ENCODE results near the gene KDM4B. TPM values are rescaled to one million over a fixed set of nuclear protein-coding genes. Genes with fewer than 3 reads are reported as not detected.

KDM4B gene
- total RNA-seq, 2 donors from 2014 or later = 31.3 to 37.1 TPM

DNA sequence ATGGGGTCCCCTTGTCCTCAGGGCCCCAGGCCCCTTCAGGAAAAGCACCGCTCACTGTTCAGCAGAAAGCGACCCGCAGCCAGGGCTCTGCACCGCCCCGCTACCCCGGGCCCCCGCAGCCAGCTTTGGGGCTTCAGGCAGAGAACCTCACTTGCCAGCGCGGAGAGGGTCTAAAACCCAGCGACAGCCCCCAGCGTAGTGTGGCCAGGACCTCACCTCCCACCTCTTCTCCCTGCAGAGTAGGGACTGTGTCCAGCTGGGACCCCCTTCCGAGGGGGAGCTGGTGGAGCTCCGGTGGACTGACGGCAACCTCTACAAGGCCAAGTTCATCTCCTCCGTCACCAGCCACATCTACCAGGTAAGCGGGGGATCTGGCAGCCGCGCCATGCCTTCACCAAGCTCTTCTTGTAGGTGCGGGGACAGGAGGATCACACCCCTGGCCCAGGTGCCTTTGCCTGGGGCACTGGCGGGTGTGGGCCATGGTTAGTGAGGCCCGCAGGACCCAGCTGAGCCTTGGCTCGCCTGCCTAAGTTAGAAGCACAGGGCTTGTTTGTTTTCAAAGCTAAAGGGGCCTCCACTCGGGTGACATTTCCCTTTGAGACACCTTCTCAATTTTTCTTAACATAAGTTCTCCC lies 175.7 kb downstream of the KDM4B start:
- DNase-seq = no peak
- no peaks in the 10 kb centered on the region for H3K9me3 Mint-ChIP-seq
- peaks cover 10% of the 10 kb centered on the region for H3K4me1 Mint-ChIP-seq (ENCODE audit: low read depth)
- no peak for ATAC-seq (replicated peaks in 1 of 2)
- no peak overlapping the region for H3K27ac Mint-ChIP-seq
- H3K27me3 Mint-ChIP-seq (ENCODE audit: low read depth) = no peaks in the 10 kb centered on the region
- no peak overlapping the region for H3K4me3 Mint-ChIP-seq
- peaks cover 0 to 2% of the 10 kb centered on the region in 2 donors for H3K36me3 Mint-ChIP-seq (ENCODE audit: insufficient read depth in 2 of 2)

DNA sequence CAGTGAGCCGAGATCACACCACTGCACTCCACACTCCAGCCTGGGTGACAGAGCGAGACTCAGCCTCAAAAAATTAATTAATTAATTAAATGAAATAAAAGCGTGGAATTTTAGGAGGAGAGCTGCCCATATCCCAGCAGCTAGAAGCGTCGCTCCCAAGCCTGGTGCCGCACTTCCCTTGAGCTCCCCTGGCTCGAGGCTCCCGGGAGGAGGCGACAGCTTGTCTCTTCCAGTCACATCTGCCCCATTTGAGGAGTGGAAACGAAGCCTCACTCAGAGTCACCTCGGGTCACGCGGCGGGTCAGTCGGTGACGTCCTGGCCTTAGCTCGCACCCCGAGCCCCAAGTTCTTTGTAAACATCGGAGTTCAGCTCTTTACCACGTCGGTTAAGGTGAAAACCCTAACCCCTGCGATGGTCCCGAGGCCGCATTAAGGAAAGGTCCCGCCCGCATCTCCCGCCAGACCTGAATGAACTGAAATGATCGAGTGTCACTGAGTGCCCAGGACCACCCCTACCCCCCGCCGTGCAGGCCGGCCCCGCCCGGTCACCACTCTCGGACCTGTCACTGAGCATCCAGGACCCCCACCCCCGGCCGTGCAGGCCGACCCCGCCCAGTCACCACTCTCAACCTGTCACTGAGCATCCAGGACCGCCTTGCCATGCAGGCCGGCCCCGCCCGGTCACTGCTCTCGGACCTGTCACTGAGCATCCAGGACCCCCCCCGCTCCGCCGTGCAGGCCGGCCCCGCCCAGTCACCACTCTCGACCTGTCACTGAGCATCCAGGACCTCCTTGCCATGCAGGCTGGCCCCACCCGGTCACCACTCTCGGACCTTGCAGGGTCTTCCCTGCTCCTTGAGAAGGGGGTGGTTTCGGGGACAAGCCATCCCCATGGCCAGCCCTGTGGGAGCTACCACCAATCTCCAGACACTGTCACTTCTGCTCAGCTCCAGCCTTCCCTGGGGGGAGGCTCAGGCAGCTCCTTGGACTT lies 176.9 kb downstream of the KDM4B start:
- H3K4me1 Mint-ChIP-seq (ENCODE audit: low read depth) = peaks cover 8% of the 10 kb centered on the region
- DNase-seq = no peak
- no peaks in the 10 kb centered on the region for H3K27me3 Mint-ChIP-seq (ENCODE audit: low read depth)

DNA sequence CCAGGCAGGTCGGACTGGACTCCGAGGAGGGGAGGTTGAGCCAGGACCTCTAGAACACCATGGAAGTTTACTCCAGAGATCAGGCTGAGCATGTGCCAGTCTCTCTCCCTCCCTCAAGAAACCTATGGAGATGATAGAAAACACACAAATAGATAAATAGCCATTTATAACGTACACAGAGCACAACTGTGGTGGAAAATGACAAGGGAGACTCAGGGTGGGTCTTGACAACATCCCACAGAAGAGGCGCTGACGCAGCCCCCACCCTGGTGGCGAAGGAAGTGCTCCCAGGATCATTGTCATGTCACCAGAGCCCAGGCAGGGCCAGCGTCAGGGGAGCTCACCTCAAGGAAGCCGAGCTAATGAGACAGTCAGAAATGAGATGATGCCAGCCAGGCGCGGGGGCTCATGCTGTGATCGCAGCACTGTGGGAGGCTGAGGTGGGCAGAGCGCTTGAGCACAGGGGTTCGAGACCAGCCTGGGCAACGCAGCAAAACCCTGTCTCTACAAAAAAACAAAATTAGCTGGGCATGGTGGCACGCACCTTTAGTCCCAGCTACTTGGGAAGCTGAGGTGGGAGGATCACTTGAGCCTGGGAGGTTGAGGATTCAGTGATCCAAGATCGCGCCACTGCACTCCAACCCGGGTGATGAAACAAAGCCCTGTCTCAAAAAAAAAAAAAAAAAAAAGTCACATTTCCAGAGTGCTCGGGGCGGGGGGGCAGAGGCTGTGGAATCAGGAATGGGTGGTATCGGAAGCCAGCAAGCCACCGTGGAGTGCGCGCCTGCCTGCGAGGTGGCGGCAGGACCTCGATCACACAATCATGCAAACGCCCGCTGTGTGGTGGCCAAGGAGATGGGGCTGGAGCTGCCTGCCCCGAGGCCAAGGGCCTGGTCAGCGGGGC lies 178.4 kb downstream of the KDM4B start:
- Mint-ChIP-seq H3K4me1 (ENCODE audit: low read depth) (peaks cover 8% of the 10 kb centered on the region), H3K36me3 (ENCODE audit: insufficient read depth in 2 of 2) (peaks cover 0 to 2% of the 10 kb centered on the region in 2 donors), H3K9me3 (no peaks in the 10 kb centered on the region), H3K27ac (no peak overlapping the region), H3K4me3 (no peak overlapping the region), H3K27me3 (ENCODE audit: low read depth) (no peaks in the 10 kb centered on the region)
- ATAC-seq (replicated peaks in 1 of 2) (no peak), DNase-seq (no peak)

More for the DNA sequence above, 176.9 kb downstream of the KDM4B start:
- no peak for ATAC-seq (replicated peaks in 1 of 2)
- Mint-ChIP-seq H3K9me3 (no peaks in the 10 kb centered on the region), H3K4me3 (no peak overlapping the region), H3K36me3 (ENCODE audit: insufficient read depth in 2 of 2) (peaks cover 0 to 2% of the 10 kb centered on the region in 2 donors), H3K27ac (no peak overlapping the region)

DNA sequence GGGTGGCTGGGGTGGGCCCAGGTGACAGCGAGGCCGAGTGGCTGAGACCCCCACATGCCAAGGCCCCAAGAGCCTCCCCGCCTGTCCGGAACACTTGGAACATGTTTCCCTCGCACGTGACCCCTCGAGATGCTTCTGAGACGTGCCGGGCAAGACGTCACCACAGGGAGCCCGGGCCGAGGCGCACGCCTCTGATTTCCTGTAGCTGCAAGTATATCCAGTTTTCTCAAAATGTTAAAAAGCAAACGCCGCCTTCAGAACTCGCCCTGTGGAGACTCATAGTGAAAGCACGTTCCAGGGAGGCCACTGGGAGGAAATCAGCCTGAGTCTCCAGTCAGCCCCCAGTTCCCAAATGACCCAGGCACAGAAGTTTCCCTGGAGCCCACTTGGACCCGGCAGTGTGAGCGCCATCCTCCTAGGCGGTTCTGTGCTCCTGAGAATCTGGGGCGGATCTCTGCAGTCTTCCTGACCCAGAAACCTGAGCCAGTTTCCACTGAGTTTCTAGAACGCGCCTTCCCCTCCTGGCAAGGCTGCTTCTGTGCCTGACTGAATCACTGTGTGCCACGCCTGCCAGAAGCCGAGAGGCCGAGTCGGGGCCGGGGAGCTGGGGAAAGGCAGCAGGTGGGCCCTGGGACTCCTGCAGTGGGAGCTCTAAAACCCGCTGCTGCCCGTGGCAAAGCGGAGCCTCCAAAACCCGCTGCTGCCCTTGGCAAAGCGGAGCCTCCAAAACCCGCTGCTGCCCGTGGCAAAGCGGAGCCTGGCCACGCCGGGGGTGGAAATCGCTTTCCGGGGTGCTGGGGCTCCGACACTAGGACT lies 179.3 kb downstream of the KDM4B start:
- peaks cover 2% of the 10 kb centered on the region for H3K4me1 Mint-ChIP-seq (ENCODE audit: low read depth)
- no peak overlapping the region for H3K27ac Mint-ChIP-seq
- H3K9me3 Mint-ChIP-seq = no peaks in the 10 kb centered on the region
- H3K4me3 Mint-ChIP-seq = no peak overlapping the region
- H3K27me3 Mint-ChIP-seq (ENCODE audit: low read depth) = no peaks in the 10 kb centered on the region
- ATAC-seq (replicated peaks in 1 of 2) (no peak), DNase-seq (no peak)
- H3K36me3 Mint-ChIP-seq (ENCODE audit: insufficient read depth in 2 of 2) = peaks cover 0 to 2% of the 10 kb centered on the region in 2 donors

DNA sequence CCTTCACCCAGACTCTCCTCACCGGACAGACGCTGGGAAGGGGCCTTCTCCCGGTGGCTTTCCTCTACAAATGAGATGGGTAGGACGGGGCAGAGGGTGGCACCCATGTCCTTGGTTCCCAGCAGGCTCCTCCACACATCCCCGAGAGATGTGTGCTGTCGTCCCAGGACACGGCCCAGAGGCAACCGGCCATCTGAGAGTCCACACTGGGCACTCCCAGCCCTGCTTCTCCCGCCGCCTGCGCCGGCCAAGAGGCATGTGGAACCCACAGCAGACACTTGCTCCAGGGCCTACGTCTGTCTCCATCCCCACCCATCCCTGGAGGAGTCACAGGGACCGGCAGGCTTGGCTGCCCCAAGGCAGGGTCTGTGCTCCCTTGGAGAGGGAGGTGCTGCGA lies 179.9 kb downstream of the KDM4B start:
- Mint-ChIP-seq H3K27me3 (ENCODE audit: low read depth) (no peaks in the 10 kb centered on the region), H3K36me3 (ENCODE audit: insufficient read depth in 2 of 2) (peaks cover 0 to 2% of the 10 kb centered on the region in 2 donors), H3K4me3 (no peak overlapping the region), H3K27ac (no peak overlapping the region), H3K9me3 (no peaks in the 10 kb centered on the region), H3K4me1 (ENCODE audit: low read depth) (no peaks in the 10 kb centered on the region)
- DNase-seq = no peak
- no peak for ATAC-seq (replicated peaks in 1 of 2)

DNA sequence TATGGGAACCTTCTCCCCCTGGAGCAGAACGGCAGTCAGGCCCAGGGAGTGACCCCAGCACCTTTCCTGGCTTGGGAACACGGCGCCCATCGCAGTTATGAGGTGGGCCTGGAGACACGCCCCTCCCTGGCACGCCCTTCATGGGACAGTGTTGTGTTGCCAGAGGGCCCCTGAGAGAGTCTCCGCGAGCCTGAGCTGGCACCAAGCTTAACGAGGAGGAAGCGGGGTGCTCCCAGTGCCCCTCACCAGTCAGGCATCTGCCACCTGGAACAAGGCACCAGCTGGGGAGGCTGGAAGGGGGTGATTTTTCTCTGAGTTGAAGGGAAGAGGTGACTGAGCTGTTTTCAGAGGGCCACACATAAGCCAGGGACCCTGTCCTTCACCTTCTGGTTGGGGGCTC lies 180.6 kb downstream of the KDM4B start:
- H3K36me3 Mint-ChIP-seq (ENCODE audit: insufficient read depth in 2 of 2) = peaks cover 0 to 4% of the 10 kb centered on the region in 2 donors
- H3K9me3 Mint-ChIP-seq = no peaks in the 10 kb centered on the region
- DNase-seq = no peak
- H3K27me3 Mint-ChIP-seq (ENCODE audit: low read depth) = no peaks in the 10 kb centered on the region
- no peaks in the 10 kb centered on the region for H3K4me1 Mint-ChIP-seq (ENCODE audit: low read depth)
- H3K27ac Mint-ChIP-seq = no peak overlapping the region
- ATAC-seq (replicated peaks in 1 of 2) = no peak
- no peak overlapping the region for H3K4me3 Mint-ChIP-seq

DNA sequence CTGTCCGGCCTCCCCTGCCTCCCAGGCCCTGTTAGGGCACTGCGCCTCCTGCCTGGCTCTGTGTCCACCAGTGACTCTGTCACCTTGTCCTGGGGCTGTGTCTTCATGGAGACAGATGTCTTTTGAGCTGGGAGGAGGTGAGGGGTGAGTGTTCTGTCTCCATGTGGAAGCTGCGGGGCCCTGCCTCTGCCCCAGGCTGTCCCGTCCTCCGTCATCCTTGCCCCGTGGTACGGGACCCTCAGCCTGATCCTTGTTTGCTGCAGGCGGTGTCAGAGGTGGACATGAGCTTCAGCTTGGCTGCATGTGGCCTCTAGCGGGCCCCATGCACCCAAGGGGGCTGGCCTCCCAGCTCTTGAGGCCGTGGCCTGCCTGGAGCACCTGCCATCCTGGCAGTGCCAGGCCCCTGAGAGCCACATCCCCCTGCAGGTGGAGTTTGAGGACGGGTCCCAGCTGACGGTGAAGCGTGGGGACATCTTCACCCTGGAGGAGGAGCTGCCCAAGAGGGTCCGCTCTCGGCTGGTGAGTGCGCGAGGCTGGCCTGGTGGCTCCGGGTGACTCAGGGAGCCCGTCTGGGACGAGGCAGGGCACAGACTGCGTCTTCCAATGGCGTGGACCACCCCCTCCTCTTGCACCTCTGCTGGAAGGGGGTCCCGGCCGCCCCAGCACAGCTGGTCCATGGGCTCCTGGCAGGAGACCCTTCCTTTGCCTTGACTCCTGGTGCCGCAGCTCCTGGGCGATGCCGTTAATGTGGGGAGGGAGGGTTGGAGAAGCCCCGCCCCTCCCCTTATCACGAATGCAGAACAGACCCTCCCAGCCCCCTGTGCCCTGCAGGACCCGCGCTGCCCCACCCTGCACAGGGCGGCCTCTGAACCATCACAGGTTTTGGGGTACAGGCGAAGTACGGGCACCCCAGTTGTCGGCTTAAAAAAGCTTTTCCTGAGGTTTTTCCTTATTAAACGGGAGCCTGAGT lies 181.3 kb downstream of the KDM4B start:
- ATAC-seq (replicated peaks in 1 of 2) = no peak
- Mint-ChIP-seq H3K4me3 (no peak overlapping the region), H3K27me3 (ENCODE audit: low read depth) (no peaks in the 10 kb centered on the region), H3K27ac (no peak overlapping the region), H3K36me3 (ENCODE audit: insufficient read depth in 2 of 2) (peaks cover 0 to 4% of the 10 kb centered on the region in 2 donors), H3K9me3 (no peaks in the 10 kb centered on the region), H3K4me1 (ENCODE audit: low read depth) (no peaks in the 10 kb centered on the region)
- no peak for DNase-seq

DNA sequence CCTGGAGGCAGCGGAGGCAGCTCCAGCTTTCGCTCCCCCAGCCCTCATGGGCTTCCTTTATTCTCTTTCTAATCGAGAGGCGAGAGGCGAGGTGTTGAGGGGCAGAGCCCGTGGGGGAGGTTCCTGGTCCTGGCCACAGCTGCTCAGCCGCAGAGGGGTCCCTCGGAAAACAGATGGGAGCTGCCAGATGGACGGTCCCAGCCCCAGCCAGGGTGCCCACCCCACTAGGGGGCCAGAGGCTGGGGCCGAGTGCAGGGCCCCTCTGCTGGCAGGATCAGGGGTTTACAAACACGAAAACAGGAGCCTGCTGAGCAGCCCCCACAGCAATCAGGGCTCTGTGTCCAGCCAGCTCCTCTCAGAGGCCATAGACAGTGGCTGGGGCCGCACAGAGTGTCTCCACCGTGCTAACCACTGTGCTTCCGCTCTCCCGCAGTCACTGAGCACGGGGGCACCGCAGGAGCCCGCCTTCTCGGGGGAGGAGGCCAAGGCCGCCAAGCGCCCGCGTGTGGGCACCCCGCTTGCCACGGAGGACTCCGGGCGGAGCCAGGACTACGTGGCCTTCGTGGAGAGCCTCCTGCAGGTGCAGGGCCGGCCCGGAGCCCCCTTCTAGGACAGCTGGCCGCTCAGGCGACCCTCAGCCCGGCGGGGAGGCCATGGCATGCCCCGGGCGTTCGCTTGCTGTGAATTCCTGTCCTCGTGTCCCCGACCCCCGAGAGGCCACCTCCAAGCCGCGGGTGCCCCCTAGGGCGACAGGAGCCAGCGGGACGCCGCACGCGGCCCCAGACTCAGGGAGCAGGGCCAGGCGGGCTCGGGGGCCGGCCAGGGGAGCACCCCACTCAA lies 182.2 kb downstream of the KDM4B start:
- ATAC-seq (replicated peaks in 1 of 2) = peak in 1 of 2 donors; percentile 8
- no peak overlapping the region for H3K27ac Mint-ChIP-seq
- no peak overlapping the region for H3K4me3 Mint-ChIP-seq
- no peaks in the 10 kb centered on the region for H3K4me1 Mint-ChIP-seq (ENCODE audit: low read depth)
- no peak for DNase-seq
- H3K27me3 Mint-ChIP-seq (ENCODE audit: low read depth) = no peaks in the 10 kb centered on the region
- H3K9me3 Mint-ChIP-seq = no peaks in the 10 kb centered on the region
- peaks cover 0 to 1% of the 10 kb centered on the region in 2 donors for H3K36me3 Mint-ChIP-seq (ENCODE audit: insufficient read depth in 2 of 2)

DNA sequence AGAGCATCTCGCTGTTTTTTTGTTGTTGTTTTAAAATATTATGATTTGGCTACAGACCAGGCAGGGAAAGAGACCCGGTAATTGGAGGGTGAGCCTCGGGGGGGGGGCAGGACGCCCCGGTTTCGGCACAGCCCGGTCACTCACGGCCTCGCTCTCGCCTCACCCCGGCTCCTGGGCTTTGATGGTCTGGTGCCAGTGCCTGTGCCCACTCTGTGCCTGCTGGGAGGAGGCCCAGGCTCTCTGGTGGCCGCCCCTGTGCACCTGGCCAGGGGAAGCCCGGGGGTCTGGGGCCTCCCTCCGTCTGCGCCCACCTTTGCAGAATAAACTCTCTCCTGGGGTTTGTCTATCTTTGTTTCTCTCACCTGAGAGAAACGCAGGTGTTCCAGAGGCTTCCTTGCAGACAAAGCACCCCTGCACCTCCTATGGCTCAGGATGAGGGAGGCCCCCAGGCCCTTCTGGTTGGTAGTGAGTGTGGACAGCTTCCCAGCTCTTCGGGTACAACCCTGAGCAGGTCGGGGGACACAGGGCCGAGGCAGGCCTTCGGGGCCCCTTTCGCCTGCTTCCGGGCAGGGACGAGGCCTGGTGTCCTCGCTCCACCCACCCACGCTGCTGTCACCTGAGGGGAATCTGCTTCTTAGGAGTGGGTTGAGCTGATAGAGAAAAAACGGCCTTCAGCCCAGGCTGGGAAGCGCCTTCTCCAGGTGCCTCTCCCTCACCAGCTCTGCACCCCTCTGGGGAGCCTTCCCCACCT lies 183.3 kb downstream of the KDM4B start:
- DNase-seq (no peak), ATAC-seq (replicated peaks in 1 of 2) (no peak)
- H3K27ac Mint-ChIP-seq = no peak overlapping the region
- no peaks in the 10 kb centered on the region for H3K27me3 Mint-ChIP-seq (ENCODE audit: low read depth)
- no peaks in the 10 kb centered on the region for H3K4me1 Mint-ChIP-seq (ENCODE audit: low read depth)
- peaks cover 0 to 1% of the 10 kb centered on the region in 2 donors for H3K36me3 Mint-ChIP-seq (ENCODE audit: insufficient read depth in 2 of 2)
- H3K9me3 Mint-ChIP-seq = no peaks in the 10 kb centered on the region
- H3K4me3 Mint-ChIP-seq = no peak overlapping the region

DNA sequence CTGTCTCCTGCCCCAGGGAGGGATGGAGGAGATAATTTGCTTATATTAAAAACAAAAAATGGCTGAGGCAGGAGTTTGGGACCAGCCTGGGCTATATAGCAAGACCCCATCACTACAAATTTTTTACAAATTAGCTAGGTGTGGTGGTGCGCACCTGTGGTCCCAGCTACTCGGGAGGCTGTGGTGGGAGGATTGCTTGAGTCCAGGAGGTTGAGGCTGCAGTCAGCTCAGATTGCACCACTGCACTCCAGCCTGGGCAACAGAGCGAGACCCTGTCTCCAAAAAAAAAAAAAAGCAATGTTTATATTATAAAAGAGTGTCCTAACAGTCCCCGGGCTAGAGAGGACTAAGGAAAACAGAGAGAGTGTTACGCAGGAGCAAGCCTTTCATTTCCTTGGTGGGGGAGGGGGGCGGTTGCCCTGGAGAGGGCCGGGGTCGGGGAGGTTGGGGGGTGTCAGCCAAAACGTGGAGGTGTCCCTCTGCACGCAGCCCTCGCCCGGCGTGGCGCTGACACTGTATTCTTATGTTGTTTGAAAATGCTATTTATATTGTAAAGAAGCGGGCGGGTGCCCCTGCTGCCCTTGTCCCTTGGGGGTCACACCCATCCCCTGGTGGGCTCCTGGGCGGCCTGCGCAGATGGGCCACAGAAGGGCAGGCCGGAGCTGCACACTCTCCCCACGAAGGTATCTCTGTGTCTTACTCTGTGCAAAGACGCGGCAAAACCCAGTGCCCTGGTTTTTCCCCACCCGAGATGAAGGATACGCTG lies 184.0 kb downstream of the KDM4B start:
- peaks cover 0 to 2% of the 10 kb centered on the region in 2 donors for H3K9me3 Mint-ChIP-seq
- no peak overlapping the region for H3K4me3 Mint-ChIP-seq
- no peaks in the 10 kb centered on the region for H3K4me1 Mint-ChIP-seq (ENCODE audit: low read depth)
- no peak for ATAC-seq (replicated peaks in 1 of 2)
- no peak overlapping the region for H3K27ac Mint-ChIP-seq
- no peaks in the 10 kb centered on the region for H3K27me3 Mint-ChIP-seq (ENCODE audit: low read depth)
- H3K36me3 Mint-ChIP-seq (ENCODE audit: insufficient read depth in 2 of 2) = peaks cover 0 to 3% of the 10 kb centered on the region in 2 donors
- no peak for DNase-seq
